Activated T-cell treated with anti-CD3 and anti-CD28 coated beads, Interleukin-2, amount 50 U/mL, for 72 hours (primary cell): ENCODE measurements around the gene RIC8B. TPM values are rescaled to one million over a fixed set of nuclear protein-coding genes. Genes with fewer than 3 reads are reported as not detected.

Experiments used
- ATAC-seq, 2 donors: fragments of 150-1000 bp; cut with Tn5 transposase; replicated peaks in 1 of 2; 2 replicates each; pipeline ENCODE4 v1.10.0; 2021; ENCODE audit warnings: moderate library complexity in 2 of 2, mild to moderate bottlenecking in 1 of 2
- DNase-seq, 2 donors: peaks; one replicate each; pipeline ENCODE4 v3.0.0; 2021 to 2022; ENCODE audit warnings: mixed read lengths in 1 of 2
- H3K27ac Mint-ChIP-seq: one replicate; pipeline ENCODE4 v1.8.0; 2022; ENCODE audit warnings: mild to moderate bottlenecking, moderate library complexity, mixed read lengths
- H3K27me3 Mint-ChIP-seq: one replicate; pipeline ENCODE4 v1.8.0; 2022; ENCODE audit warnings: low read depth, mixed read lengths
- H3K36me3 Mint-ChIP-seq, 2 donors: one replicate each; pipeline ENCODE4 v1.8.0; 2022; ENCODE audit warnings: mixed read lengths in 2 of 2, mild to moderate bottlenecking in 1 of 2; ENCODE audit not compliant: insufficient read depth in 2 of 2
- H3K4me1 Mint-ChIP-seq: one replicate; pipeline ENCODE4 v1.8.0; 2022; ENCODE audit warnings: low read depth, mixed read lengths
- H3K4me3 Mint-ChIP-seq, 2 donors: one replicate each; pipeline ENCODE4 v1.8.0; 2022; ENCODE audit warnings: mild to moderate bottlenecking in 2 of 2, mixed read lengths in 2 of 2, moderate library complexity in 2 of 2
- H3K9me3 Mint-ChIP-seq, 2 donors: one replicate each; pipeline ENCODE4 v1.8.0; 2022; ENCODE audit warnings: mixed read lengths in 2 of 2
- total RNA-seq, 2 donors: library from RNA; stranded (reverse); gene quantifications; one replicate each; pipeline ENCODE4 v1.2.3, GENCODE V29; 2022

RIC8B gene
- total RNA-seq, 2 donors from 2014 or later = 11.8 to 15.2 TPM

GRCh38 chr12:106893451-106893850 lies 119.0 kb downstream of the RIC8B start:
- Mint-ChIP-seq H3K27me3 (no peaks in the 10 kb centered on the region), H3K27ac (no peak overlapping the region), H3K4me3 (no peak overlapping the region), H3K4me1 (peaks cover 13% of the 10 kb centered on the region), H3K36me3 (no peaks in the 10 kb centered on the region), H3K9me3 (no peaks in the 10 kb centered on the region)
- no peak for DNase-seq
- ATAC-seq = no peak

- ATAC-seq (no peak), DNase-seq (no peak)
- Mint-ChIP-seq H3K27ac (no peak overlapping the region), H3K4me3 (no peak overlapping the region), H3K4me1 (peaks cover 13% of the 10 kb centered on the region), H3K27me3 (no peaks in the 10 kb centered on the region), H3K9me3 (no peaks in the 10 kb centered on the region), H3K36me3 (no peaks in the 10 kb centered on the region)
These were observed 120.3 kb downstream of the RIC8B start for GRCh38 chr12:106894774-106895173.

- Mint-ChIP-seq H3K36me3 (no peaks in the 10 kb centered on the region), H3K27ac (no peak overlapping the region), H3K9me3 (no peaks in the 10 kb centered on the region), H3K4me1 (peaks cover 13% of the 10 kb centered on the region), H3K27me3 (peaks cover 10% of the 10 kb centered on the region), H3K4me3 (no peak overlapping the region)
- ATAC-seq (no peak), DNase-seq (no peak)
These were observed 122.1 kb downstream of the RIC8B start for GRCh38 chr12:106896603-106897002.

GRCh38 chr12:106897082-106897481 lies 122.6 kb downstream of the RIC8B start:
- no peaks in the 10 kb centered on the region for H3K36me3 Mint-ChIP-seq
- ATAC-seq (no peak), DNase-seq (no peak)
- no peaks in the 10 kb centered on the region for H3K9me3 Mint-ChIP-seq
- H3K27ac Mint-ChIP-seq = no peak overlapping the region
- H3K4me3 Mint-ChIP-seq = no peak overlapping the region
- peaks cover 15% of the 10 kb centered on the region for H3K27me3 Mint-ChIP-seq
- peaks cover 13% of the 10 kb centered on the region for H3K4me1 Mint-ChIP-seq

GRCh38 chr12:106897981-106898901 lies 123.8 kb downstream of the RIC8B start:
- H3K36me3 Mint-ChIP-seq = no peaks in the 10 kb centered on the region
- no peak overlapping the region for H3K4me3 Mint-ChIP-seq
- DNase-seq (no peak), ATAC-seq (no peak)
- H3K9me3 Mint-ChIP-seq = no peaks in the 10 kb centered on the region
- H3K4me1 Mint-ChIP-seq = peaks cover 19% of the 10 kb centered on the region
- peaks cover 27% of the 10 kb centered on the region for H3K27me3 Mint-ChIP-seq
- no peak overlapping the region for H3K27ac Mint-ChIP-seq

- Mint-ChIP-seq H3K27me3 (peaks cover 42% of the 10 kb centered on the region), H3K27ac (no peak overlapping the region), H3K4me3 (no peak overlapping the region), H3K4me1 (peaks cover 21% of the 10 kb centered on the region), H3K36me3 (no peaks in the 10 kb centered on the region), H3K9me3 (no peaks in the 10 kb centered on the region)
- DNase-seq (no peak), ATAC-seq (no peak)
These were observed 126.1 kb downstream of the RIC8B start for GRCh38 chr12:106900554-106900953.

- H3K4me3 Mint-ChIP-seq = no peak overlapping the region
- no peak overlapping the region for H3K27ac Mint-ChIP-seq
- H3K4me1 Mint-ChIP-seq = peaks cover 17% of the 10 kb centered on the region
- H3K9me3 Mint-ChIP-seq = no peaks in the 10 kb centered on the region
- peaks cover 45% of the 10 kb centered on the region for H3K27me3 Mint-ChIP-seq
- ATAC-seq = no peak
- no peaks in the 10 kb centered on the region for H3K36me3 Mint-ChIP-seq
- no peak for DNase-seq
These were observed 126.8 kb downstream of the RIC8B start for GRCh38 chr12:106901276-106901675.

GRCh38 chr12:106902053-106902452 lies 127.6 kb downstream of the RIC8B start:
- no peak for ATAC-seq
- H3K36me3 Mint-ChIP-seq = no peaks in the 10 kb centered on the region
- peaks cover 16% of the 10 kb centered on the region for H3K4me1 Mint-ChIP-seq
- no peaks in the 10 kb centered on the region for H3K9me3 Mint-ChIP-seq
- peaks cover 53% of the 10 kb centered on the region for H3K27me3 Mint-ChIP-seq
- H3K27ac Mint-ChIP-seq = no peak overlapping the region
- H3K4me3 Mint-ChIP-seq = no peak overlapping the region
- no peak for DNase-seq

- Mint-ChIP-seq H3K4me3 (peak overlapping the region; percentile 73 to 74), H3K36me3 (no peaks in the 10 kb centered on the region), H3K9me3 (no peaks in the 10 kb centered on the region), H3K27me3 (peaks cover 59% of the 10 kb centered on the region), H3K27ac (no peak overlapping the region), H3K4me1 (peaks cover 14% of the 10 kb centered on the region)
- DNase-seq = peak; percentile 83 to 84
- ATAC-seq = peak; percentile 99 to 100
These were observed 128.9 kb downstream of the RIC8B start for GRCh38 chr12:106903241-106903945.

- no peak overlapping the region for H3K4me3 Mint-ChIP-seq
- no peak overlapping the region for H3K27ac Mint-ChIP-seq
- H3K36me3 Mint-ChIP-seq = no peaks in the 10 kb centered on the region
- H3K27me3 Mint-ChIP-seq = peaks cover 48% of the 10 kb centered on the region
- ATAC-seq (no peak), DNase-seq (no peak)
- H3K9me3 Mint-ChIP-seq = no peaks in the 10 kb centered on the region
- H3K4me1 Mint-ChIP-seq = peaks cover 29% of the 10 kb centered on the region
These were observed 132.2 kb downstream of the RIC8B start for GRCh38 chr12:106906715-106907114.

- no peaks in the 10 kb centered on the region for H3K36me3 Mint-ChIP-seq
- H3K27ac Mint-ChIP-seq = no peak overlapping the region
- H3K4me3 Mint-ChIP-seq = no peak overlapping the region
- no peak for DNase-seq
- no peak for ATAC-seq
- peaks cover 32% of the 10 kb centered on the region for H3K4me1 Mint-ChIP-seq
- H3K27me3 Mint-ChIP-seq = peaks cover 41% of the 10 kb centered on the region
- no peaks in the 10 kb centered on the region for H3K9me3 Mint-ChIP-seq
These were observed 132.9 kb downstream of the RIC8B start for GRCh38 chr12:106907411-106907810.

GRCh38 chr12:106907846-106908245 lies 133.4 kb downstream of the RIC8B start:
- Mint-ChIP-seq H3K36me3 (no peaks in the 10 kb centered on the region), H3K27me3 (peaks cover 36% of the 10 kb centered on the region), H3K4me1 (peaks cover 30% of the 10 kb centered on the region), H3K9me3 (no peaks in the 10 kb centered on the region), H3K4me3 (no peak overlapping the region), H3K27ac (no peak overlapping the region)
- no peak for ATAC-seq
- DNase-seq = no peak

GRCh38 chr12:106908561-106908960 lies 134.1 kb downstream of the RIC8B start:
- DNase-seq = no peak
- H3K9me3 Mint-ChIP-seq = no peaks in the 10 kb centered on the region
- no peak overlapping the region for H3K4me3 Mint-ChIP-seq
- ATAC-seq = no peak
- H3K36me3 Mint-ChIP-seq = no peaks in the 10 kb centered on the region
- peaks cover 23% of the 10 kb centered on the region for H3K4me1 Mint-ChIP-seq
- peaks cover 30% of the 10 kb centered on the region for H3K27me3 Mint-ChIP-seq
- H3K27ac Mint-ChIP-seq = no peak overlapping the region
